Skeletal muscle tissue (tissue), 4 donors: ENCODE measurements around the gene KCNIP3. TPM values are rescaled to one million over a fixed set of nuclear protein-coding genes. Genes with fewer than 3 reads are reported as not detected.

ENCODE experiments used
- H3K27ac ChIP-seq: one replicate; pipeline ENCODE4 v1.7.0; 2013; ENCODE audit warnings: mild to moderate bottlenecking, low read depth, low read length, inconsistent platforms
- H3K27me3 ChIP-seq, 3 donors: one replicate each; pipeline ENCODE4 v1.7.0; 2013; ENCODE audit warnings: low read length in 3 of 3; ENCODE audit not compliant: control insufficient read depth in 3 of 3, insufficient read depth in 3 of 3
- H3K36me3 ChIP-seq, 3 donors: one replicate each; pipeline ENCODE4 v1.7.0; 2013; ENCODE audit warnings: low read length in 3 of 3; ENCODE audit not compliant: control insufficient read depth in 3 of 3, insufficient read depth in 3 of 3
- H3K4me1 ChIP-seq, 3 donors: one replicate each; pipeline ENCODE4 v1.7.0; 2013; ENCODE audit warnings: low read length in 3 of 3, mild to moderate bottlenecking in 3 of 3; ENCODE audit not compliant: control insufficient read depth in 3 of 3, insufficient read depth in 3 of 3
- H3K4me3 ChIP-seq, 3 donors: one replicate each; pipeline ENCODE4 v1.7.0; 2013; ENCODE audit warnings: low read length in 3 of 3
- H3K9ac ChIP-seq, 3 donors: one replicate each; pipeline ENCODE4 v1.7.0; 2013; ENCODE audit warnings: low read length in 3 of 3, mild to moderate bottlenecking in 3 of 3, moderate library complexity in 2 of 3, low read depth in 1 of 3
- H3K9me3 ChIP-seq, 3 donors: one replicate each; pipeline ENCODE4 v1.7.0; 2013; ENCODE audit warnings: low read length in 3 of 3; ENCODE audit not compliant: control insufficient read depth in 3 of 3
- total RNA-seq: library from RNA; depleted of rRNA; stranded (reverse); fragments of >200 nt; gene quantifications from one replicate; pipeline ENCODE4 v1.2.3, GENCODE V29; 2014
- donor health status: Osteomylitis.

The KCNIP3 gene
- total RNA-seq, 1 donor from 2014 or later: 2.1 TPM

GRCh38 chr2:95359501-95359930 is 62.4 kb downstream of the KCNIP3 start:
- Histone ChIP-seq H3K27ac (no peak overlapping the region), H3K27me3 (peaks cover 0 to 3% (median 2%) of the 10 kb centered on the region in 3 donors), H3K9me3 (peaks cover 0 to 3% (median 0%) of the 10 kb centered on the region in 3 donors), H3K4me3 (no peak overlapping the region), H3K36me3 (no peaks in the 10 kb centered on the region), H3K9ac (no peak overlapping the region), H3K4me1 (peaks cover 0 to 2% (median 0%) of the 10 kb centered on the region in 3 donors)

GRCh38 chr2:95361216-95361980 is 64.3 kb downstream of the KCNIP3 start:
- H3K9ac ChIP-seq: no peak overlapping the region
- peaks cover 0 to 3% (median 0%) of the 10 kb centered on the region in 3 donors for H3K9me3 ChIP-seq
- H3K27me3 ChIP-seq: peaks cover 0 to 3% (median 2%) of the 10 kb centered on the region in 3 donors

GRCh38 chr2:95362486-95362885 is 65.3 kb downstream of the KCNIP3 start:
- Histone ChIP-seq H3K27me3 (peaks cover 0 to 3% (median 0%) of the 10 kb centered on the region in 3 donors), H3K36me3 (no peaks in the 10 kb centered on the region), H3K4me1 (peaks cover 0 to 2% (median 0%) of the 10 kb centered on the region in 3 donors), H3K27ac (no peak overlapping the region), H3K9ac (no peak overlapping the region), H3K4me3 (no peak overlapping the region), H3K9me3 (no peaks in the 10 kb centered on the region)

More at GRCh38 chr2:95361216-95361980, 64.3 kb downstream of the KCNIP3 start:
- Histone ChIP-seq H3K27ac (no peak overlapping the region), H3K4me3 (no peak overlapping the region), H3K36me3 (no peaks in the 10 kb centered on the region), H3K4me1 (peaks cover 0 to 2% (median 0%) of the 10 kb centered on the region in 3 donors)

- H3K27me3 ChIP-seq: no peaks in the 10 kb centered on the region
- no peak overlapping the region for H3K27ac ChIP-seq
Observed at GRCh38 chr2:95366514-95366913, 69.4 kb downstream of the KCNIP3 start.

GRCh38 chr2:95372216-95372829 is 75.2 kb downstream of the KCNIP3 start:
- H3K4me1 ChIP-seq: no peaks in the 10 kb centered on the region
- H3K27me3 ChIP-seq: peaks cover 0 to 5% (median 0%) of the 10 kb centered on the region in 3 donors
- no peak overlapping the region for H3K4me3 ChIP-seq
- H3K9ac ChIP-seq: no peak overlapping the region
- H3K27ac ChIP-seq: no peak overlapping the region
- H3K9me3 ChIP-seq: no peaks in the 10 kb centered on the region
- H3K36me3 ChIP-seq: peaks cover 0 to under 1% (median 0%) of the 10 kb centered on the region in 3 donors

More at GRCh38 chr2:95366514-95366913, 69.4 kb downstream of the KCNIP3 start:
- H3K9ac ChIP-seq: no peak overlapping the region
- H3K9me3 ChIP-seq: no peaks in the 10 kb centered on the region
- H3K4me1 ChIP-seq: no peaks in the 10 kb centered on the region
- no peaks in the 10 kb centered on the region for H3K36me3 ChIP-seq
- no peak overlapping the region for H3K4me3 ChIP-seq

GRCh38 chr2:95372845-95373244 is 75.7 kb downstream of the KCNIP3 start:
- Histone ChIP-seq H3K27me3 (peaks cover 0 to 5% (median 0%) of the 10 kb centered on the region in 3 donors), H3K9me3 (no peaks in the 10 kb centered on the region), H3K4me1 (no peaks in the 10 kb centered on the region), H3K4me3 (no peak overlapping the region), H3K36me3 (peaks cover 0 to 4% (median 0%) of the 10 kb centered on the region in 3 donors), H3K9ac (no peak overlapping the region), H3K27ac (no peak overlapping the region)

- Histone ChIP-seq H3K27ac (no peak overlapping the region), H3K4me3 (no peak overlapping the region), H3K9ac (no peak overlapping the region), H3K36me3 (peaks cover 0 to 4% (median 0%) of the 10 kb centered on the region in 3 donors), H3K27me3 (peaks cover 0 to 5% (median 0%) of the 10 kb centered on the region in 3 donors), H3K9me3 (no peaks in the 10 kb centered on the region), H3K4me1 (no peaks in the 10 kb centered on the region)
Observed at GRCh38 chr2:95374029-95374428, 76.9 kb downstream of the KCNIP3 start.

- H3K9me3 ChIP-seq: no peaks in the 10 kb centered on the region
- no peak overlapping the region for H3K27ac ChIP-seq
- H3K4me3 ChIP-seq: no peak overlapping the region
- peaks cover 0 to 5% (median 0%) of the 10 kb centered on the region in 3 donors for H3K27me3 ChIP-seq
- no peak overlapping the region for H3K9ac ChIP-seq
- H3K4me1 ChIP-seq: no peaks in the 10 kb centered on the region
- peaks cover 0 to 4% (median 0%) of the 10 kb centered on the region in 3 donors for H3K36me3 ChIP-seq
Observed at GRCh38 chr2:95374451-95374920, 77.3 kb downstream of the KCNIP3 start.

GRCh38 chr2:95374921-95375471 is 77.8 kb downstream of the KCNIP3 start:
- H3K27ac ChIP-seq: no peak overlapping the region
- no peak overlapping the region for H3K4me3 ChIP-seq
- no peak overlapping the region for H3K9ac ChIP-seq
- H3K4me1 ChIP-seq: no peaks in the 10 kb centered on the region
- peaks cover 0 to 4% (median 0%) of the 10 kb centered on the region in 3 donors for H3K36me3 ChIP-seq
- H3K9me3 ChIP-seq: no peaks in the 10 kb centered on the region
- H3K27me3 ChIP-seq: peaks cover 0 to 5% (median 0%) of the 10 kb centered on the region in 3 donors
